GM12801 (cell line): ENCODE measurements around the gene LRFN4.

Experiments used
- CTCF ChIP-seq: IDR thresholded peaks from one replicate; pipeline ENCODE4 v1.5.1; 2011; ENCODE audit warnings: control low read depth; ENCODE audit not compliant: insufficient read length; ENCODE audit errors: extremely low read depth

Gene LRFN4

DNA sequence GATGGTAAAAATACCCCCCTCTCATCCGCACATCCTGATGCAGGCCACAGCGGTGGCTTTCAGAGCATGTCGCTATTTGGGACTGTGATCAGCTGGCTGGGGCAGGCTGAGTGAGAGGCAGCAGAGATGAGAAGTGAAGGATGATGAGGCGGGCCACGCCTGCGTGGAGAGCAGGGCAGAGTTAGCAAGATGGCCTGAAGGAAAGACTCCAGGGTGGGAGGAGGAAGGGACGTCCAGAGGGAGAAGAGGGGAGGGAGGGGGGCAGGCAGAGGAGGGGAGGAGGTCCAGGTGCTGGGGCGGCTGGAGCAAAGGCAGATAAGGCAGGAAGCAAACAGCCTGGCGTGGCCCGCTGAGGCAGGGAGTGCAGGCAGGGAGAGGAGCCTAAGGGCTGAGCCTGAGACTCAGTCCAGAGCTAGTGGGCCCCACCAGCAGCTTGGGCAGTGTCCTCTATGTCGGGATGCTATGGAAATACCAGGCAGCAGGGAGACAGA lies 29.1 kb downstream of the LRFN4 start:
- no peak for TF ChIP-seq CTCF

GRCh38 chr11:66886671-66887221 lies 29.9 kb downstream of the LRFN4 start:
- TF ChIP-seq CTCF = no peak

DNA sequence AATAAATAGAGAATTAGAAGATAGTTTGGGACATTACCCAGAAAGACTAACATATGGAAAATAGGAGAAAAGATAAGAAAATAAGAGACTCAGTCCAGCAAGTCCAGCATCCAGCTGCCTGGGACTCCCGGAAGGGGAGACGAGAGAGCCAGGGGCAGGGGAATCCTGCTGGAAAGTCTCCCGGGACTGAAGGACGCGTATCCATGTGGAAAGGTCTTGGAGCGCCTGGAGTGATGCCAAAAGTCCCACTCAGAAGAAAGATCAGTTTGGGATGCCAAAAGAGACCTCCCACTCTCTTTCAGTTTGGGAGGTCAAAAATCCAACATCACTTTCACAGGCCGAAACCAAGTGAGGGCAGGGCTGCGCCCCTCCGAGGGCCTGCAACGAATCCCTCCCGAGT lies 30.7 kb downstream of the LRFN4 start:
- no peak for TF ChIP-seq CTCF

GRCh38 chr11:66888282-66888681 lies 31.4 kb downstream of the LRFN4 start:
- TF ChIP-seq CTCF = no peak

DNA sequence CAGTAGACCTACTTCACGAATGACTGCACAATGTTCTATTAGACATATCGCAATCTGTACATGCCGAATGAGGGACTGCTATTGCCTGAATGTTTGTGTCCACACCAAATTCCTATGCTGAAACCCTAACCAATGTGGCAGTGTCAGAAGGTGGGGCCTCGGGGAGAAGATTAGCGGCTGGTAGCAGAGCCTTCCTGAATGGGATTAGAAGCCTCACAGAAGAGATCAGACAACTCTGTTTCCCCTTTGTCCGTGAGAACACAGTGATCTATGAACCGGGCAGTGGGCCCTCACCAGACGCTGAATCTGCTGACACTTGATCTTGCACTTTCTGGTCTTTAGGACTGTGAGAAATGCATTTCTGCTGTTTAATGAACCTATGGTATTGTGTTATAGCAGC lies 33.1 kb downstream of the LRFN4 start:
- TF ChIP-seq CTCF = no peak

GRCh38 chr11:66891851-66892660 lies 35.2 kb downstream of the LRFN4 start:
- no peak for TF ChIP-seq CTCF

GRCh38 chr11:66892911-66893310 lies 36.0 kb downstream of the LRFN4 start:
- no peak for TF ChIP-seq CTCF
